NCI-H1436 (cell line): ENCODE data around the gene PRSS12.
"Not testable (repeated sequence)": the region's sequence is repeated elsewhere in the genome, so short reads cannot be mapped to it uniquely, and the experiment has no call there.

Source experiments
- DNase-seq: peaks from one replicate; lab custom pipeline; 2025; lab: John Stamatoyannopoulos, UW

The PRSS12 gene, protein sequence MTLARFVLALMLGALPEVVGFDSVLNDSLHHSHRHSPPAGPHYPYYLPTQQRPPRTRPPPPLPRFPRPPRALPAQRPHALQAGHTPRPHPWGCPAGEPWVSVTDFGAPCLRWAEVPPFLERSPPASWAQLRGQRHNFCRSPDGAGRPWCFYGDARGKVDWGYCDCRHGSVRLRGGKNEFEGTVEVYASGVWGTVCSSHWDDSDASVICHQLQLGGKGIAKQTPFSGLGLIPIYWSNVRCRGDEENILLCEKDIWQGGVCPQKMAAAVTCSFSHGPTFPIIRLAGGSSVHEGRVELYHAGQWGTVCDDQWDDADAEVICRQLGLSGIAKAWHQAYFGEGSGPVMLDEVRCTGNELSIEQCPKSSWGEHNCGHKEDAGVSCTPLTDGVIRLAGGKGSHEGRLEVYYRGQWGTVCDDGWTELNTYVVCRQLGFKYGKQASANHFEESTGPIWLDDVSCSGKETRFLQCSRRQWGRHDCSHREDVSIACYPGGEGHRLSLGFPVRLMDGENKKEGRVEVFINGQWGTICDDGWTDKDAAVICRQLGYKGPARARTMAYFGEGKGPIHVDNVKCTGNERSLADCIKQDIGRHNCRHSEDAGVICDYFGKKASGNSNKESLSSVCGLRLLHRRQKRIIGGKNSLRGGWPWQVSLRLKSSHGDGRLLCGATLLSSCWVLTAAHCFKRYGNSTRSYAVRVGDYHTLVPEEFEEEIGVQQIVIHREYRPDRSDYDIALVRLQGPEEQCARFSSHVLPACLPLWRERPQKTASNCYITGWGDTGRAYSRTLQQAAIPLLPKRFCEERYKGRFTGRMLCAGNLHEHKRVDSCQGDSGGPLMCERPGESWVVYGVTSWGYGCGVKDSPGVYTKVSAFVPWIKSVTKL

DNA sequence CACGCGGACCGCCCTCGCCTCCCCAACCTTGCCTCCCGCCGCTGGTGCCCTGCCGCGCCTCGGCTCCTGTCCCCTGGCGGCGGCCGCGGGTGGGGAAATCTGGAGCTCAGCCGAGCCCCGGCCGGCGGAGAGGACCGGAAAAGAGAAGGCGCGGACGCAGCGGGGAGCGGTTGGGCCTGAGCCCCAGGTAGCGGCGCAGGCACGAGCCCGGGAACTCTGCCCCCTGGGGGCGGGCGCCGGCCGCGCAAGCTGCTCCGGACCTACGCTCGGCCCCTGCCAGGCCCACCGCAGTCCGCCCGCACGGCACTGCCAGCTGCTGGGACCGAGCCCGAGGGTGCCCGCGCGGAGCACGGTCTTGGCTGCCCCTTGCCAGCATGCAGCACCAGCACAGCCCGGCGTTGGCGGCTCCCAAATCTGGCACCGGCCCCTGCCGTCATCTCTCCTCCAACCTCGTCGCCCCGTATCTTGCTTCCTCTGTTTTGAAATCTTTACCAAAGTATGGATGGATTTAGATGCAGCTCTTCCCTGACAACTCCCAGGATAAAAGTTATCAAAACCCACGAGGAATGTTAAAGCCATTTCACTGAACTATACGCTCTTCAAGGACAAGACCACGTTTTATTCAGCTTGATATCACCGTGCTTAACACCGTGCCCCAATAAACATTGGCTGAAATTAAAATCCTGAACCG lies at the start of gene PRSS12:
PRSS12 (minus strand) TSS at position 161 of the 691 bp plus-strand sequence. CDS start 283 bp downstream, outside the sequence.
- DNase-seq = peak; percentile 63

DNA sequence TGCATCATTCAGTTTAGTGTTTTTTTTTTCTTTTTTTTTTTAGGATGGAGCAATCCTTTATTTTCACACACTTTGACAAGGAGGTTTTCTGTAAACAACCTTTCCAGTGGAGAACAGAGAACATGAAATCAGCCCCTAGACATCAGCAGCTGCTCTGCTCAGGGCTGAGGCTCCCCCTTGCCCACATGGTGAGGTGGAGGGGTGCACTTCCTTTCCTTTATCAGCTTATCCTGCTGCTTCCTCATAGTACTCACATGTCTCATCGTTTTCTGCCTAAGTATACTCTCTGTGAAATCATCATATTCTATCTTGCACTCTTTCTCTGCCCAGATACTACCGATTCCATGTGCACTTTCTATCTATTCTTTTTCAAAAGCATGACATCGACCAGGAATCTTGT lies 47.6 kb upstream of the PRSS12 start:
- DNase-seq = no peak

DNA sequence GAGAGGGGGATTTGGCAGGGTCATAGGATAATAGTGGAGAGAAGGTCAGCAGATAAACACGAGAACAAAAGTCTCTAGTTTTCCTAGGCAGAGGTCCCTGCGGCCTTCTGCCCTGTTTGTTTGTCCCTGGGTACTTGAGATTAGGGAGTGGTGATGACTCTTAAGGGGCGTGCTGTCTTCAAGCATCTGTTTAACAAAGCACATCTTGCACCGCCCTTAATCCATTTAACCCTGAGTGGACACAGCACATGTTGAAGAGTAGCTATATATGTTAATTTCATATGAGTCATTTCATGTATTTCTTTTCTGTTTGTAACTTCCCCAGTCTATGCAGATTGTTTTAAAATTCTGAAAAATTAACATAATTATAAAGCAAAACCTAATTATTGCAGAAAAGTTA lies 47.1 kb upstream of the PRSS12 start:
- DNase-seq = not testable (repeated sequence)

DNA sequence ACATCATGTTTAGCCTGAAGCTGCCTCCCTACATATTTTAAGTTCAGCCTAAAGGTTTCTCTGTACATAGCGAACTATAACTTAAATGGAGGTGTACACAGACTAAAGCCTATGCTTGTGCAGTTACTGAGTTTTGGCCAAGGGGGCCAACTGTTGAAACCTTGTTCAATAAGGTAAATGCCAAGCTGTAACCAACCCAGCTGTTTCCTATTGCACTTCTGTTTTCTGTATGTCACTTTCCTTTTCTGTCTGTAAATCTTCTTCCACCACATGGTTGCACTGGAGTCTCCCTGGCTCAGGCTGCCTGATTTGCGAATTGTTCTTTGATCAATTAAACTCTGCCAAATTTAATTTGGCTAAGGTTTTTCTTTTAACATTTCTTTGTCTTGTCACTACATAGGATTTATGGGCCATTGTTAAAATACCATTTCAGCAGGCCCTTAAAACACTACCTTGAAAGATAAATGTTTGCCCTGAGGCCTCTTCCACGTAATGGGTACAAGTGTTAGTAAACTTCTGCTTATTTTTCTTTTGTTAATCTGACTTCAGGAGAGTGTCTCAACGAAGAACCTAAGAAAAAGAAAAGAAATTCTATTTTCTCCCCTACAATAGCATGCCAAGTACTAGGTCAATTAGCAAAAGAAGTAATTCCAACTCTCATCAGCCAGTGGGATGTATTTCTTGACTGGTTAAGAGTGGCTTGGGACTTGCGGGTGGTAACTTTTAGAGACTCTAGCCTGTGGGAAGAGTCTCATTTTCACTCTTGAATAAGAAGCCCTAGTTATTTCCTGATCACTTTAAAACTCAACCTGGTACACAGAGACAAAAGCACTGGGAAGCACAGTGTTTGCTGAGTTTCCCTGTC lies 45.7 kb upstream of the PRSS12 start:
- no peak for DNase-seq

DNA sequence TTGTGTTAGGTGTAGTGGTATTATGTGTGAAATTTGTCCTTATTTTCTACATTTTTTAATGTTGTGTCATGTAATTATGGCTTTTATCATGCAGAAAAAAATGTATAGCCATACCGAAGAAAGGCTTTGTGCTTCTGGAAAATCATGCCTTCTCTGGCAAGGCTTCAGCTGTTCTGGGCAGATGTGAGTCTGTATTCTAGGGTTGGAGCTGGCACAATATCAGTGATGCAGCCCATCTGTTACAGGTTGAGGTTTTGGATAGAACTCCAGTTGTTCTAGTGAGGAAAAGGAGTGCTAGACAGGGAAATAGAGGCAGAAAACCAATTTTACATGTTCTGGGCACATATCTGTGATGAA lies 44.8 kb upstream of the PRSS12 start:
- no peak for DNase-seq

DNA sequence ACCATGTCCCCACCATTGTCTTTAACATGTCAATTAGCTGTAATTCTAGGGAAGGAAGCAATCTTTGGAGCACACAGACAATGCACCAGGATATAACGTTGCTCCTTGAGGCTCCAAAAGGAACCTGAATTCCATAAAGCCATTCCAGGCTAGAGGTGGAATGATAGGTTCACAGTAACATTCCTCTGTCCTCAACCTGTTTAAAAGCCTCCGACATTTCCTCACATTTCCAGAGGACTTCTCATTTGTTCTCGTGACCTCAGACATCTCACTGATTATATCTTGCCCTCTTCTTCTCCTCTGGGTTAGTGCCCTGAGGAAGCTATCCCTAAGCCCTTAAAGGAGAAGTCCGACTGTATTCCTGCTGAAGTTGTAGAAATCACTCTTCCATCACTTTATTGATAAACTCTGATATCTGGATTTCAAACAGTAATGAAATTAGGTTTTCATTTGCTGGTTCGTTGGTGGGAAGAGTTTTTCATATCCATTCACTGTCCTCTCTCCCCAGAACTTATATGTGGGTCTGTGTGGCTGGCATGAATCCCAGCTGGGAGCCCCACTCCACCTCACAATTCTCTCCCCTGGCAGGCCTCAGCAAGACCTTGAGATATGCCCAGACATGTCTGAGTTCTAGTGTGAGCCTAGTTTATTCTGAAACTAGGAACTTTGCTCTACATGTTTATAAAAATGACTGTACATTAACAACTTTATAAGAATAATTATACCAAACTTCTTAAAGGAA lies 44.2 kb upstream of the PRSS12 start:
- DNase-seq = no peak

DNA sequence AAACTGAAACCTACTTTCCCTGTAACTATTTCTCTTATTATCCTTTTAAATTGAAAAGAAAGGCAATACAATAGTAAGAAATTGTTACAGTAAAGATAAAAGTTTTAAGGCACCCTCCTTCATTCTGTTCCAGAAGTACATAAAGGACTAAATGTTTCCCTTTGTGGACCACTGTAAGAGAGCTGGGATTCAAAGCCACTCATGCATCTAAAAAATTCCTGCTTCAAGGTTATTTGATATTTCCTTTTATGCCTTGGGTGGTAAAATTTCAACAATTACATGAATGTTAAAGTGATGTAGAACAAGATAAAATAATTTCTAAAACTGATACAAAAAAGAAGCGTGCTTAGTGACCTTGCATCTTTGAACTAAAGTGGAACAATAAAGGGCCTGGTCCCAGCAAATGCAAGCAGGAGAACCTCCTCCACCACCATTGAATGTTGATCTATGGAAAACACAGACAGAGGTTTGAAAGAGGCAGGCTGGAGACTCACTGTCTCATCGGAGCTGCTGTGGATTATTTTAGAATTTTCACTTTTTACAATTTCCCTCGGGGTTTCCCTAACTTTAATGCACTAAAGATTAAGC lies 42.3 kb upstream of the PRSS12 start:
- DNase-seq = no peak

DNA sequence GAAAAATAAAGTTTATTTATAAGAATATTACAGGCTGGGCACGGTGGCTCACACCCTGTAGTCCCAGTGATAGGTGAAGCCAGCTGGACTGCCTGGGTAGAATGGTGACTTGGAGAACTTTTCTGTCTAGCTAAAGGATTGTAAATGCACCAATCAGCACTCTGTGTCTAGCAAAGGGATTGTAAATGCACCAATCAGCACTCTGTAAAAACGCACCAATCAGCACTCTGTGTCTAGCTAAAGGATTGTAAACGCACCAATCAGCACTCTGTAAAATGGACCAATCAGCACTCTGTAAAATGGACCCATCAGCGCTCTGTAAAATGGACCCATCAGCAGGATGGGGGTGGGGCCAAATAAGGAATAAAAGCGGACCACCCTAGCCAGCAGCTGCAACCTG lies 39.7 kb upstream of the PRSS12 start:
- not testable (repeated sequence) for DNase-seq

DNA sequence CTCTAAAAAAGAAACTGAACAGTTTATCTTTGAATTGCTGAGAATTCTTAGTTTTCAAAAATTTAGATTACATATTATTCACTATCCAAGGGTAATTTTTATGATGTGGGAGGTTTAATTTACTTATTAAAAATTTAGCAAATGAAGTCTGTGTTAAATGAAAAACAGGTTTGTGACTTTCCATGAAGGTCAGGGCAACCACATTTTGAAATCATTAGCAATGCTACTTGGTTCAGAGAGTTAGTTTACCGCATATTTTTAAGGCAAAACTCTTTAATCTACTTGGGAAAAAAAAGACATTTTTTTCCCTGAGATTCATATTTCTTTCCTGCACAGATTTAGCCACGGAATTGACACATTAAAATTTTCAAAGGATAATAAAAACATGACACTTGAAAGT lies 37.3 kb upstream of the PRSS12 start:
- DNase-seq = no peak

DNA sequence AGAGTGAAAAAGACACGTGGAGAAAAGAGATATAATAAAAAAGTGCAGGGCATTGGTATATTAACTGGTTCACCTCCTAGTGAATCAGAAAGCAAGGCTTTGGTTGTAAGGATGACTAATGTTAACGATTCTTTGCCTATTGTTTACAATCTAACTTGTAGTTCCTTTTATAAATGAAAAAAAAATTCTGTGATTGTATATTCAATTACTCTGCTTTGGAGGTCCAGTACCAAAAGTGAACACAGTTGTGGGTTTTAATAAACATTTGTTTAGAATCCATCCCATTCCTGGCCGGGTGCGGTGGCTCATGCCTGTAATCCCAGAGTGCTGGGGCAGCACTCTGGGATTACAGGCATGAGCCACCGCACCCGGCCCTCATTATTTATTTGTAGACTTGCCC lies 36.9 kb upstream of the PRSS12 start:
- no peak for DNase-seq

DNA sequence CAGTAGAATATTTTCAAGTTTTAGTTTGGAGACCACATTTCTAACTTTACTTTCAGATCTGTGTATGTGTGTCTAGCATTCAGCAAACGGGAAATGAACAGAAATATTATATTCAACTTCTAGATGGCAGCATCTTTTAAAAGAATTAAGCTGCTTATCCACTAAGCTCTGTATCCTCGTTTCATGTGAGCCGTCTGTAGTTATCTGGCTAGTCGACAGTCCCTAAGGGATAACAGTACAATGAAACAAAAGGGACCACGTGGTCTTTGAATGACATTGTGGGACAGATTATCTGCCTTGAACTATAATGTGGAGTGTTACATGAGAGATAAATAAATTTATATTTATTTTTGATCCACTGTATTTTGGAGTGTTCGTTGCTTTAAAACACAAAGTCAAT lies 35.8 kb upstream of the PRSS12 start:
- DNase-seq = no peak

DNA sequence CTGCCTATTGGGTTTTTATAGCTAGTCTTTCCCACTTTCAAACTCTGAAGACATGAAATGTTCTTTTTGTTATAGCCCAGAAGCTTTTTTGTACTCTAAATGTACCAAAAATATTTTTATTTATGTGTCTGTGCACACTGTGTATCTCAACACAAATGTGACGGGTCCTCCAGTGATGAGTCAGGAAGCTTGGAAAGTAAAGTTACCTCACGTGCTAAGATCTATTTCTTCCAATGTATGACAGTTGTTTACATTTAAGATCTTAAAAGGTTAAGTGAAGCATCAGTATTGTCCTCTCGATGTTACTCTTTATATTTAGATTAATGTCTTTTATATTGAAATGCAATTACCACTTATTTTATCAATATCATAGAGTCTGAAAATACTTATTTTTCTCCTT lies 29.1 kb upstream of the PRSS12 start:
- no peak for DNase-seq

DNA sequence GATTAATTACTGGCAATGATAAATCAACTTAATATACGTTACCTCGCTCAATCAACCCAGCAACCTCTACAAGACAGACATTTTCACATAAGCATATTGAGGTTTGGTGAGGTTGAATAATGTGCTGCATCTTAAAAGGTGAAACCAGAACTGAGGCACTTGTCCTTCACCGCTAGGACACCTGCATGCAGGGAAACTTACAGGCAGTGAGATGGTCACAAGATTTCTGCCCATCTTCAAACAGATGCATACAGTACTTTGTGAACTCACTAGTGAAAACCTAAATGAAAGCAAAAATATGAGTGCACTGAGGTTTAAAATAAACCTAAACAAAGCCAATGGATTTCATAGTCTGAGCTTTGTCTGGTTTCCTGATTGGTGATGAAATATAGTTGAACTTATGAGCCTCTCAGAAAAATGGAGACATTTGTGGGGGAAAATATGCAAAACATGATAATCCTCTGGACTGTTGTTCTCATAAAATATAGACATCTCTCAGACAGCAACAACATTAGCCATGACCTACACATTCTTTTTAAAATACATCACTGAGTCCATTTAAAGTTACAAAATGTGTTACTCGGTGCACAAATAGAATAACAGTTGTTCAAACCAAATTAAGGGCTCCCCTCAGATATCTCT lies 20.9 kb upstream of the PRSS12 start:
- DNase-seq = no peak

DNA sequence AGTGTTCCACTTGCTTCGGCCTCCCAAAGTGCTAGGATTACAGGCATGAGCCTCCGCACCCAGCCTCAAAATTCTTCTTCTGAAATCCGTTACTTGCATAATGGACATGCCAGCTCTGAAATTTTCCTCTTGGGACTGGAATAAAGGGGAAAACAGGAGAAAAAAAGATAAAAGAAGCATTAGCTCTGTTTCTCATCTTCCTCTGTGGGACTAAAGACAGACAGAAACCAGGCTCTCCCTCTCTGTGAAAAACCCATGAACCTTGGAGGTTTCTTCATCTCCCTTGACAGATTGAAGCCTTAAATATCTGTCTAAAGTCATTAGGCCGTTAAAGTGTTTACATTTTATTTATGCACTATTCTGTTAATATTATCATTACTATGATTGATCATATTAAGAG lies 19.4 kb upstream of the PRSS12 start:
- no peak for DNase-seq

DNA sequence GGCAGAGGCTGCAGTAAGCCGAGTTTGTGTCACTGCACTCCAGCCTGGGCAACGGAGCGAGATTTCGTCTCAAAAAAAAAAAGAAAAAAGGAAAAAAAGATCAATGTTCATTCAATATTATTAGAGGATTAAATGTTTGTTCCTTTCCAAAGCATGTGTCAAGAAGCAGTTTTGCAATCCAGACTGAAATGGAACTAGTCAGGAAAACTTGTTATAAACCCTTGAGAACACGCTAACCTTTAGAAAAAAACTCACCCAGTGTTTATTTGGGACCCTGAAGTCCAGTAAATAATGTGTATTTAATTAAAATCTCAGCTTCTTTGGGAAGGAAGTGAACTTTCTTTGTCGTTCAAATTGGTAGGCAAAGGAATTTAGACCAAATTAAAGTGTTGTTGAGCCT lies 16.4 kb upstream of the PRSS12 start:
- no peak for DNase-seq

DNA sequence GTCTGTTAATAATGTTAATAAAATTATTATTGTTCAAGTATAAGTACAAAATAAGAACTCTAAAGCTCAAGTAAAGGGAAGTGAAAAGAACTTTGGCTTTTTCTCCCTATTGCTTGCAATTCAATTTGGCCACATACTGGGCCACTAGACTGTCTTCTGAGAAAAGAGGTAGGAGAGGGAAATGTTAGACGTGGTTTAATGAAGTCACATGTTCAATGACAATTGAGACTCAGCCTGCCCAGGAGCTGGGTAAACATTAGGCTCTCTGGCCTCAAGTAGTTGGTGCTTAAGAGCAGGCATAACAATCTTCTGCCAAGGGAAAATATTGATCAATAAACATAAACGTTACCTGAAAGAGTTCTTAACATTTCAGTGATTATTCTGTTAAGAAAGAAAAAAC lies 15.1 kb upstream of the PRSS12 start:
- DNase-seq = no peak

DNA sequence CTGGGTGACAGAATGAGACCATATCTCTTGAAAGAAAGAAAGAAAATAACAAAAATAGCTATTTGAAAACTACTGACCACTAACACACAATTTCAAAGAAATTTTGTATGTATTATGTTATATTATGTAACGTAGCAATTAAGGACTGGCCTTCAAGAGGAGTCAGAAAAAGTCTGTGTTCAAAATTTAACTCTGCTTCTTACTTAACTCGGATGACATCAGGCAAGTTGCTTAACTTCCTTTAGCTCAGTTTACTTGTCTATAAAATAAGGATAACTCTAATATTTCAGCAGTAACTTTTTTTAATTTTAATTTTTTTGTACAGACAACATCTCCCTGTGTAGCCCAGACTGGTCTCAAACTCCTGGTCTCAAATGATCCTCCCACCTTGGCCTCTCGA lies 14.6 kb upstream of the PRSS12 start:
- no peak for DNase-seq

DNA sequence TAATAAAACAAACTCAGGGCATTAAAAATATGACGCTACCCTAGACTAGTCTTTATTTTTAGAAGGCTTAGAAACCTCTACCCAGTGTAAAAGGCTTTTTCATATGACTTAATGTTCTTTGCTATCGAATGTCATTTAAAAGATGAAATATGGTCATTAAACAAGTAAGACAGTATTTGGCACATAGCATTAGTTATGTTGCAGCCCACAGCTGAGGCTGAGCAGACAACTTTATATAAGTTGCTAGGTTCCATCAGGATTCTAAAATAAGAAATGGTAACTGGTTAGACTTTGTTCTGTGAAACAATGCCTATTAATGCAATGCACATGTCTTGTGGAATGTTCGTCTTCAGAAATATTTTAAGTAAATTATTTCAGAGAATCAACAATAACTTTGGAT lies 10.4 kb upstream of the PRSS12 start:
- DNase-seq = no peak

DNA sequence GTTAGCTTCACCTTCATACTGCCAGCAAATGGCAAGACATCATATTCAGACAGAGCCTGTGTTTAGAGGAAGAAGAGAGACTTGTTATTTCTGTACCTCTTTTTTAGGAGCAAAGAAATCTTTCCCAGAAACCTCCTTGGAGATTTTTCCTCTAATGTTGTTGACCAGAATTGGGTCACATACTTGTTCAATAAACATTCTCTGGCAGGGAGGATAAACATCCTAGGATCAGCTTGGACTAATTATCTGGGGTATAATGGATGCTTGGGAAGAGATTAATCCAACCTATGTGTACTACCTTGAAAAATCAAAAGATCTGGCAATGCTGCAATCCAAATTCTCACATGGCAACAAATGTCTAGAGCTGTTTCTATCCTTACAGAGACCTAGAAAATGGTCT lies 8.4 kb upstream of the PRSS12 start:
- no peak for DNase-seq

DNA sequence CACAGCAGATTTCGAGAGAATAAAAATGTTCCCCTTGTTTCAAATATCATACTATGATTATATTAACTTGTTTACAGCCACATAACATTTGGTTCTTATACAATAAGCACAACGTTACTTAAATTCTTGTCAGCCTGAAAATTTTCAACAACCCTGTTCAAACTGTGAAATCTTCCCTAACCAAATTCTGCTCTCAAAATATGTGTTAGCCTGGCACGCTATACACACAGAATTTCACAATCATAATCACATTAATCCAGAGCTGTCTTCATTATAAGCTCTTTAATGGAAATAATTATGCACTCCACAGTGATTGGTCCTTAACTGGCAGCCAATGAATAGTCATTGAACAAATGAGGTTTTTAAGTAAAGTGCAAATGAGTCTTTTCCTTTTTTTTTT lies 7.3 kb upstream of the PRSS12 start:
- DNase-seq = no peak
